ENCODE data around the gene CDK16.

DNA sequence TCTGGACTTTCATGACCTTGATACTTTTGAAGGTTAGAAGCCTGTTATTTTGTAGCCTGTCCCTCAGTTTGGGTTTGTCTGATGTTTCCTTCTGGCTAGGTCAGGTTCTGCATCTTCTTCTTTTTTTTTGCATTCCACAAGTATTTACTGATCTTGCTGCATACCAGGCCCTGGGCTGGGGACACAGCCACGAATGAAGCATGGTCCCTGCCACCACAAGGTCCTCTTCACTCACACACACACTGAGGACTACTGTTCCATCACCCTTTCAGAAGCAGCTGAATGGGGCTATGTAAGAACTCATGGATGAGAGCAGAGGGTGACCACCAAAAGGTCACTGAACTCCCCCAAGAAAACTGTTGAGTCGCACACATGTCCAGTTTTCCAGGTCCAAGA is 53.5 kb downstream of the CDK16 start:
- TF ChIP-seq CTCF (conservative IDR thresholded peaks at IDR 0.05; ENCODE audit: low read depth, low read length), result no peak
- no peak for TF ChIP-seq EZH2 (IDR thresholded peaks at IDR 0.05; ENCODE audit: borderline replicate concordance, low read depth, low read length, poor library complexity, severe bottlenecking)
